ENCODE measurements around the gene POLR3E. TPM values are rescaled to one million over a fixed set of nuclear protein-coding genes. Genes with fewer than 3 reads are reported as not detected.

The POLR3E gene
- total RNA-seq, 1 donor from 2014 or later: 97.1 TPM

- DNase-seq: no peak
- POLR2A ChIA-PET: no interaction called here
These were observed 7.2 kb downstream of the POLR3E start for GRCh38 chr16:22304411-22304810.

DNA sequence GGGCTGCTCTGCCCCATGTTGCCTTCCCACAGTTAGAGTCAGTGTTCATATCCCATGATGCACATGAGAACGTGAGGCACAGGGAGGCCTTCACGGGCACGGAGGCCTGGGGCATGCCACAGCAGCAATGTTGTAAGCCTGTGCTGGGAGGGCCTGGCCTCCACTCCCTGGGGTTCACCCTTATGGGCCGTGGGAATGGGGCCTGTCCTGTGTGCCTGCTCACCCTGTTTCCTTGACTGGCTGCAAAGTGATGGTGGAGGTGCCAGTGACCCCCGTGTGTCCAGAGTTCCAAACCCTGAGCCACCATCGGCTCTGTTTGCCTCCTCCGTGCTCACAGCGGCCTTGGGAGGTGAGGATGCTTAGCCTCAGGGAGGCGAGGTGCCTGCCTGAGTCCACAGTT, 9.6 kb downstream of the POLR3E start:
- Mint-ChIP-seq H3K9me3 (no peaks in the 10 kb centered on the region), H3K4me3 (no peak overlapping the region), H3K4me1 (peaks cover 3% of the 10 kb centered on the region), H3K27ac (no peak overlapping the region), H3K36me3 (ENCODE audit: low read depth) (peaks cover 90% of the 10 kb centered on the region), H3K27me3 (no peaks in the 10 kb centered on the region)
- DNase-seq: no peak
- ChIA-PET CTCF (interaction anchor here (0.5 to 1.2 kb wide), 2 partner anchors 12 to 33 kb away, joined by 3 to 4 read pairs; no protein-coding TSS in a partner anchor), POLR2A (no interaction called here)
- no peak for ATAC-seq (ENCODE audit: low read depth)
- intact Hi-C loops (cut with micrococcal nuclease): no loop called here
- TF ChIP-seq, protein P1, sequence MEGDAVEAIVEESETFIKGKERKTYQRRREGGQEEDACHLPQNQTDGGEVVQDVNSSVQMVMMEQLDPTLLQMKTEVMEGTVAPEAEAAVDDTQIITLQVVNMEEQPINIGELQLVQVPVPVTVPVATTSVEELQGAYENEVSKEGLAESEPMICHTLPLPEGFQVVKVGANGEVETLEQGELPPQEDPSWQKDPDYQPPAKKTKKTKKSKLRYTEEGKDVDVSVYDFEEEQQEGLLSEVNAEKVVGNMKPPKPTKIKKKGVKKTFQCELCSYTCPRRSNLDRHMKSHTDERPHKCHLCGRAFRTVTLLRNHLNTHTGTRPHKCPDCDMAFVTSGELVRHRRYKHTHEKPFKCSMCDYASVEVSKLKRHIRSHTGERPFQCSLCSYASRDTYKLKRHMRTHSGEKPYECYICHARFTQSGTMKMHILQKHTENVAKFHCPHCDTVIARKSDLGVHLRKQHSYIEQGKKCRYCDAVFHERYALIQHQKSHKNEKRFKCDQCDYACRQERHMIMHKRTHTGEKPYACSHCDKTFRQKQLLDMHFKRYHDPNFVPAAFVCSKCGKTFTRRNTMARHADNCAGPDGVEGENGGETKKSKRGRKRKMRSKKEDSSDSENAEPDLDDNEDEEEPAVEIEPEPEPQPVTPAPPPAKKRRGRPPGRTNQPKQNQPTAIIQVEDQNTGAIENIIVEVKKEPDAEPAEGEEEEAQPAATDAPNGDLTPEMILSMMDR (IDR thresholded peaks at IDR 0.05): no peak

More at GRCh38 chr16:22304411-22304810, 7.2 kb downstream of the POLR3E start:
- ATAC-seq (ENCODE audit: low read depth): no peak
- intact Hi-C loops (cut with micrococcal nuclease): no loop called here
- Mint-ChIP-seq H3K27ac (no peak overlapping the region), H3K27me3 (no peaks in the 10 kb centered on the region), H3K4me1 (peaks cover 21% of the 10 kb centered on the region), H3K36me3 (ENCODE audit: low read depth) (peaks cover 89% of the 10 kb centered on the region), H3K9me3 (no peaks in the 10 kb centered on the region), H3K4me3 (no peak overlapping the region)
- CTCF ChIA-PET: interaction anchor here (1.8 kb wide), 1 partner anchor 17 kb away, joined by 5 read pairs; no protein-coding TSS in a partner anchor
- TF ChIP-seq, protein P1 (IDR thresholded peaks at IDR 0.05): no peak

DNA sequence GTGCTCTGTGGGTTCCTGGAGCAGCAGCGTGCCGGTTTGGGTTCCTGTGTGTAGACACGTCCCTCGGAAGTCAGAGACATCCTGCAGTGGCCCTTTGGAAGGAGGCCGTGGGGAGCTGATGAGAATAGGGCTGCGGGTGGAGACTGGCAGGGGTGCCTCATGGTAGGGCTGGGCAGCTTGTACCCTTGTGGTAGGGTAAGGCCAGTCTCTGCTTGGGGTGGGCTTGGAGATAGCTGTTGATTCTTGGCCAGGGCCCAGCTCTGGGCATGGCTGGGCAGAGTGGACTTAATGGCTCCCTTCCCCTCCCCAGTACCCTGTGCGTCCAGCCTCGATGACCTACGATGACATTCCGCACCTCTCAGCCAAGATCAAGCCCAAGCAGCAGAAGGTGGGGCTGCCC, 10.6 kb downstream of the POLR3E start:
- Mint-ChIP-seq H3K36me3 (ENCODE audit: low read depth) (peaks cover 89% of the 10 kb centered on the region), H3K9me3 (no peaks in the 10 kb centered on the region), H3K4me1 (no peaks in the 10 kb centered on the region), H3K27ac (no peak overlapping the region), H3K27me3 (no peaks in the 10 kb centered on the region), H3K4me3 (no peak overlapping the region)
- ChIA-PET CTCF (interaction anchor here (1.2 kb wide), 1 partner anchor 11 kb away, joined by 3 read pairs; no protein-coding TSS in a partner anchor), POLR2A (no interaction called here)
- ATAC-seq (ENCODE audit: low read depth) (no peak), DNase-seq (no peak)
- intact Hi-C loops (cut with micrococcal nuclease): no loop called here
- TF ChIP-seq, protein P1 (IDR thresholded peaks at IDR 0.05): no peak

DNA sequence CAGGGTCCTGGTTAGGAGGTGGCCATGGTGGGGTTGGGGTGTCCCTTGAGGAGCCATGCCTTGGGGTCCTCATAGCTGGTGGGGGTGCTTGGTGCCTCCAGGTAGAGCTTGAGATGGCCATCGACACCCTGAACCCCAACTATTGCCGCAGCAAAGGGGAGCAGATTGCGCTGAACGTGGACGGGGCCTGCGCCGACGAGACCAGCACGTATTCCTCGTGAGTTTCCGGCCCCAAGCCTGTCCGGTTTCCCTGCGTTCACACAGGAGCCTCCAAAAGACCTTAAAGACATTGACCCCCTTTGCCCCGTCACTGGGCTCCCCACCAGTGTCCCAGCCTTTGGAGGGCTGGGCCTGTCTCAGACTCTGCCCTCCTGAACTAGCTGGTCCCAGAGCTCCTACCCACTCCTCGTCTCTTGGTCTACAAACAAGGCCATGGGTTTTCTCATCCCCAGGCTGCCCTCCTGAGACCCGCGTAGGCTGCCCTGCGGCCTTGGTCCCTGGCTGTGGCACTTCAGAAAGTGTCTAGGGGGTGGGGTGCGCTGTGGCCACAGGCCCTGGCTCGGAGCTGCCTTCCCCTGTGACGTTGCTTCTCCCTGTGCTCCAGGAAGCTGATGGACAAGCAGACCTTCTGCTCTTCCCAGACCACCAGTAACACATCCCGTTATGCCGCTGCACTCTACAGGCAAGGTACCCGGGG, 11.8 kb downstream of the POLR3E start:
- H3K27me3 Mint-ChIP-seq: no peaks in the 10 kb centered on the region
- TF ChIP-seq, protein P1 (IDR thresholded peaks at IDR 0.05): no peak
- intact Hi-C loops (cut with micrococcal nuclease): no loop called here
- no peak overlapping the region for H3K27ac Mint-ChIP-seq
- no peak for DNase-seq
- no peaks in the 10 kb centered on the region for H3K4me1 Mint-ChIP-seq
- H3K36me3 Mint-ChIP-seq (ENCODE audit: low read depth): peaks cover 91% of the 10 kb centered on the region
- ATAC-seq (ENCODE audit: low read depth): no peak
- H3K4me3 Mint-ChIP-seq: no peak overlapping the region
- POLR2A ChIA-PET: no interaction called here
- no peaks in the 10 kb centered on the region for H3K9me3 Mint-ChIP-seq
- CTCF ChIA-PET: interaction anchor here (1.3 kb wide), 1 partner anchor 9 kb away, joined by 3 read pairs; no protein-coding TSS in a partner anchor

DNA sequence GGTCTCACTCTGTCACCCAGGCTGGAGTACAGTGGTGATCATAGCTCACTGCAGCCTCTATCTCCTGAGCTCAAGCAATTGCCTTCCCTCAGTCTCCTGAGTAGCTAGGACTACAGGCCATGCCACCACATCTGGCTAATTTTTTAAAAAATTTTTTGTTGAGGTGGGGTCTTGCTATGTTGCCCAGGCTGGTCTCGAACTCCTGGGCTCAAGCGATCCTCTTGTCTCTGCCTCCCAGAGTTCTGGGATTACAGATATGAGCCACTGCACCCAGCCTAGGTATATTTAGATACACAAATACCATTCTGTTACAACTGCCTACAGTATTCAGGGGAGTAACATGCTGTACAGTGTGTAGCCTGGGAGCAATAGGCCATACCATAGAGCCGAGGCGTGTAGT, 14.3 kb downstream of the POLR3E start:
- TF ChIP-seq, protein P1 (IDR thresholded peaks at IDR 0.05): no peak
- Mint-ChIP-seq H3K9me3 (no peaks in the 10 kb centered on the region), H3K27me3 (no peaks in the 10 kb centered on the region), H3K27ac (no peak overlapping the region), H3K4me3 (no peak overlapping the region), H3K36me3 (ENCODE audit: low read depth) (peaks cover 86% of the 10 kb centered on the region), H3K4me1 (no peaks in the 10 kb centered on the region)
- DNase-seq: no peak
- intact Hi-C loops (cut with micrococcal nuclease): no loop called here
- CTCF ChIA-PET: interaction anchor here (0.9 kb wide), 1 partner anchor 9 kb away, joined by 3 read pairs; no protein-coding TSS in a partner anchor
- ATAC-seq (ENCODE audit: low read depth): no peak
- POLR2A ChIA-PET: no interaction called here

All from activated B cell treated with CpG ODN at 0.5 μM for 24 hours (primary cell).